Tibial nerve (tissue), 4 donors: ENCODE results near the gene GRM3. TPM values are rescaled to one million over a fixed set of nuclear protein-coding genes. Genes with fewer than 3 reads are reported as not detected.

Source experiments
- DNase-seq, 2 donors: peaks; one replicate each; pipeline ENCODE4 v3.0.0-alpha.2; 2019; ENCODE audit warnings: low spot score in 2 of 2
- H3K27ac ChIP-seq, 4 donors: fragments of 200-600 bp; sonication (generic) in 3 of 4; one replicate each; pipeline ENCODE4 v1.5.1; 2017 to 2019; ENCODE audit warnings: mild to moderate bottlenecking in 1 of 4
- H3K27me3 ChIP-seq, 2 donors: fragments of 200-600 bp; sonication (generic) in 1 of 2; one replicate each; pipeline versions ENCODE4 v1.5.1 to v1.6.0; 2017 to 2019
- H3K36me3 ChIP-seq, 3 donors: fragments of 200-600 bp; sonication (generic); one replicate each; pipeline ENCODE4 v1.5.1; 2018 to 2019
- H3K4me1 ChIP-seq, 4 donors: fragments of 200-600 bp; sonication (generic) in 3 of 4; one replicate each; pipeline ENCODE4 v1.5.1; 2017 to 2019
- H3K4me3 ChIP-seq, 4 donors: fragments of 200-600 bp; sonication (generic) in 3 of 4; one replicate each; pipeline ENCODE4 v1.5.1; 2017 to 2019; ENCODE audit warnings: mild to moderate bottlenecking in 1 of 4, moderate library complexity in 1 of 4
- H3K9me3 ChIP-seq, 4 donors: fragments of 200-600 bp; sonication (generic) in 3 of 4; one replicate each; pipeline ENCODE4 v1.5.1; 2017 to 2019
- EP300 ChIP-seq, 2 donors: sonication (generic); formaldehyde crosslinking; IDR thresholded peaks; one replicate each; pipeline ENCODE4 v1.6.1; 2017; ENCODE audit warnings: antibody characterized with exemption in 2 of 2, mild to moderate bottlenecking in 1 of 2
- POLR2A ChIP-seq, 2 donors: fragments of 450-650 bp; IDR thresholded peaks; one replicate each; pipeline ENCODE4 v1.6.1; 2017; ENCODE audit warnings: antibody characterized with exemption in 2 of 2, mild to moderate bottlenecking in 2 of 2, moderate library complexity in 2 of 2
- WGBS, 2 donors: methylation state at CpG; one replicate each; pipeline ENCODE4 v1.1.5; 2018; 5-methylcytosine and 5-hydroxymethylcytosine counted together
- total RNA-seq, 4 donors: library from RNA; depleted of rRNA; stranded (reverse); fragments of >200 nt; gene quantifications; one replicate each; pipeline ENCODE4 v1.1.0, GENCODE V29; 2016
- TF ChIP-seq, protein P1 (sequence below), 5 experiments: fragments of 200-600 bp in 3 of 5; fragments of 450-650 bp in 2 of 5; sonication (generic) in 3 of 5; IDR thresholded peaks; one replicate each; pipeline ENCODE4 v1.5.1; 2016 to 2019; ENCODE audit warnings: antibody characterized with exemption in 5 of 5, mild to moderate bottlenecking in 3 of 5, moderate library complexity in 2 of 5

GRM3 gene
- total RNA-seq, 4 donors from 2014 or later: not detected

DNA sequence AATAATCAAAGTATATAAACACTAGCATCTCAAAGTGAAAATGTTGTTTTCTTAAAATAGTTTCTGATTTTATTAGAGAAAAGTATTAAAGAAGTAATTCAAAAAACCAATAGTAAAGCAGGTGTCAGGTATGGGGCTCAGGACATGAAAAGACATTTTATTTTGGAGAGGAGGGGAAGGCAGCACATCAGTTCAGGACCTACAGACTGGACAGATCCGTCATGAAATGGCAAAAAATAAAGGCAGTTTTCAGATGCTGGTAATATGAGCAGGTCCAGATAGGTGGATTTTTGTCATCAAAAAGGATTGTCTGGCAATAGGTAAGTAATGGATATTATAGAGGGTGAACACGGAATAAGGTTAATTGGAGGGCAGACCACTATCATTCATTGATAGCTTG lies 49.0 kb downstream of the GRM3 start:
- Histone ChIP-seq H3K27ac (no peak overlapping the region), H3K4me1 (no peaks in the 10 kb centered on the region), H3K27me3 (no peaks in the 10 kb centered on the region), H3K4me3 (no peak overlapping the region), H3K9me3 (no peaks in the 10 kb centered on the region), H3K36me3 (no peaks in the 10 kb centered on the region)
- DNase-seq: no peak
- TF ChIP-seq, protein P1, sequence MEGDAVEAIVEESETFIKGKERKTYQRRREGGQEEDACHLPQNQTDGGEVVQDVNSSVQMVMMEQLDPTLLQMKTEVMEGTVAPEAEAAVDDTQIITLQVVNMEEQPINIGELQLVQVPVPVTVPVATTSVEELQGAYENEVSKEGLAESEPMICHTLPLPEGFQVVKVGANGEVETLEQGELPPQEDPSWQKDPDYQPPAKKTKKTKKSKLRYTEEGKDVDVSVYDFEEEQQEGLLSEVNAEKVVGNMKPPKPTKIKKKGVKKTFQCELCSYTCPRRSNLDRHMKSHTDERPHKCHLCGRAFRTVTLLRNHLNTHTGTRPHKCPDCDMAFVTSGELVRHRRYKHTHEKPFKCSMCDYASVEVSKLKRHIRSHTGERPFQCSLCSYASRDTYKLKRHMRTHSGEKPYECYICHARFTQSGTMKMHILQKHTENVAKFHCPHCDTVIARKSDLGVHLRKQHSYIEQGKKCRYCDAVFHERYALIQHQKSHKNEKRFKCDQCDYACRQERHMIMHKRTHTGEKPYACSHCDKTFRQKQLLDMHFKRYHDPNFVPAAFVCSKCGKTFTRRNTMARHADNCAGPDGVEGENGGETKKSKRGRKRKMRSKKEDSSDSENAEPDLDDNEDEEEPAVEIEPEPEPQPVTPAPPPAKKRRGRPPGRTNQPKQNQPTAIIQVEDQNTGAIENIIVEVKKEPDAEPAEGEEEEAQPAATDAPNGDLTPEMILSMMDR (IDR thresholded peaks at IDR 0.05): no peak
- TF ChIP-seq POLR2A (IDR thresholded peaks at IDR 0.05) (no peak), EP300 (IDR thresholded peaks at IDR 0.05) (no peak)
- WGBS, 2 donors: 71 to 79% methylated on average over 2 of the region's 2 CpGs

DNA sequence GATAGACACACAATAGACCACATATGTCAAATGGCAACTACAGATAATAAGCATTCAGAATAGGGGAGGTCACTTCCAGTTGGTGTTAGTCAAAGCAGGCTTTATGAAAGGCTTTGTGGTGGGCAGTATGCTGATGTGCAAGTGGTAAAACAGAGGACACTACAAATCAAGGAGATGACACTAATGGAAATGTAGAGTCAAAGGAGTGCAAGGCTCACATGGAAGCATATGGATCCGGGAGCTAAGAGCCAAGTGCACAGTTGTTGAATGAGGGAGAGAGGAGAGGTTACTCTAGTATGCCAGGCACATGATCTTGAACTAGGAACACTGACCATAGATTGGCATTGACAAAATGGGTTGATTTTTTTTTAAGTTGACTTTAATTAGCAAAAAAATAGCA lies 62.7 kb downstream of the GRM3 start:
- no peaks in the 10 kb centered on the region for H3K36me3 ChIP-seq
- no peaks in the 10 kb centered on the region for H3K27me3 ChIP-seq
- no peak overlapping the region for H3K4me3 ChIP-seq
- no peaks in the 10 kb centered on the region for H3K4me1 ChIP-seq
- H3K27ac ChIP-seq: no peak overlapping the region
- no peak for TF ChIP-seq POLR2A (IDR thresholded peaks at IDR 0.05)
- no peak for TF ChIP-seq EP300 (IDR thresholded peaks at IDR 0.05)
- TF ChIP-seq, protein P1 (IDR thresholded peaks at IDR 0.05): no peak
- no peaks in the 10 kb centered on the region for H3K9me3 ChIP-seq
- no peak for DNase-seq
- WGBS, 2 donors: 61 to 64% methylated on average over 1 of the region's 1 CpG

DNA sequence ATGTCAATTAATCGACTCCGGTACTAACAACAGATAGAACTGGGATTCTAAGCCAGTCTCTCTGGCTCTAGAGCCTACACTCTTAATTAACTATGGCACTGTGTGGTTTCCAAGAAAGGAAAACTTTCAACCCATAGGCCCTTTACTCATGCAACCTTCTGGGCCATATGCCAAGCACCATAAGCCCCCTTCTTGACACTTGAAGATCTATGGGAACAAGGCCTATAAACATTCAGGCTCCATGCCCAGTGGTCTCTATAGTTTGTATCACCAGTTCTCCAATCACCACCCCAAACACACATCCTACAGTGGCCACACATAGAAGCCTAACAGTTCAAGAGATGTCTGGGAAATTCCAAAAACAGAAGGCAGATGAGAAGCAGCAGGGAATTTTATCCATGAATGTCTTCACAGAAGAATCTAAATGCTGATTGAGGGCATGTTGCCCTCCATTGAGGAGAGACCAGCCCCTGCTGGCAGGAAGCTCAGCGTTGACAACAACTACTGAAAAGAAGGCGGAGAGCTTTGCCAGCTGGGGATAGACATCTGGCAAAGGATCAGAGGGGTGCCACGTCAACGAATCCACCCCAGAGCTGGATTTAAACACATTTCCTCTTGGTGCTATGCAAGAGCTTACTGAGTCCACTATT lies 64.4 kb downstream of the GRM3 start:
- no peaks in the 10 kb centered on the region for H3K27me3 ChIP-seq
- no peak for DNase-seq
- H3K36me3 ChIP-seq: no peaks in the 10 kb centered on the region
- no peak overlapping the region for H3K27ac ChIP-seq
- 56 to 60% methylated on average over 6 of the region's 6 CpGs for WGBS, 2 donors
- H3K9me3 ChIP-seq: no peaks in the 10 kb centered on the region
- no peaks in the 10 kb centered on the region for H3K4me1 ChIP-seq
- H3K4me3 ChIP-seq: no peak overlapping the region
- TF ChIP-seq POLR2A (IDR thresholded peaks at IDR 0.05) (no peak), EP300 (IDR thresholded peaks at IDR 0.05) (no peak)
- TF ChIP-seq, protein P1 (IDR thresholded peaks at IDR 0.05): no peak

DNA sequence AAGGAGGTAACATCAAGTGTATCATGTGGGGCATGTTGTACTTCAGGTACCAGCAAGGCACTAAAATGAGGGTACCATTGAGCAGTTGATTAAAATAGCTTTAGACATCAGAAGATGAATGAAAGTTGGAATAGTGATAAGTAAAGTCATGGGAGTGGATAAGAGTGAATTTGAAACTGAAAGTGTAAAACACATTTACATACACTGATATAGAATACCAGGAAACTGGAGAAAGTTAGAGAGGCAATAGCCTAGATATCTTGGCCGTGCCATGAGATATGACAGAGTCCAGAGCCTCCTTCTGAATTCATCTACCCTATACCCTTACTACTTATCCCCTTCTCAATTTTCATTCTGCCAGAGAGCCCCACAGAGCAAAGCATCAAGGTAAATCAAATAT lies 76.6 kb downstream of the GRM3 start:
- no peaks in the 10 kb centered on the region for H3K27me3 ChIP-seq
- DNase-seq: no peak
- H3K4me1 ChIP-seq: no peaks in the 10 kb centered on the region
- no peaks in the 10 kb centered on the region for H3K9me3 ChIP-seq
- 91 to 100% methylated on average over 1 of the region's 1 CpG for WGBS, 2 donors
- H3K36me3 ChIP-seq: no peaks in the 10 kb centered on the region
- no peak for TF ChIP-seq POLR2A (IDR thresholded peaks at IDR 0.05)
- TF ChIP-seq, protein P1 (IDR thresholded peaks at IDR 0.05): no peak
- TF ChIP-seq EP300 (IDR thresholded peaks at IDR 0.05): no peak
- no peak overlapping the region for H3K27ac ChIP-seq
- no peak overlapping the region for H3K4me3 ChIP-seq

DNA sequence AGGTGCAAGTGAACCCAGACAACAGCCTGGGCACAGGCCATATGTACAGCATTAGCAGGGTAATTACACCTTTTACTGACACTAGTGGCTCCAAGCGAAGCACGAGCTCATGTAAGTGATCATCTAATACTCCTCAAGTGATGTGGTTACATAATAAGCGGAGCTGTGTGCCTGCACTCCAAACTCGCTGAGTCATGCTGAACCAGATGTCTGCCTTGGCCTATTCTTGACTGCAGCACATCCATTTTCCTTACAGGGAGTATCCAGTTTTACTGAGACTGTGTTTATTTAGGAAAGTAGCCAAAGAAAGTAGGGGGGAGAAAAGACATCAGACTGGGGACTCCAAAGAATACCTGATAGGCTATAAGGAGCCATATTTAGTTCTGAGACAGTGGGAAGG lies 90.1 kb downstream of the GRM3 start:
- Histone ChIP-seq H3K27ac (no peak overlapping the region), H3K4me1 (no peaks in the 10 kb centered on the region), H3K27me3 (no peaks in the 10 kb centered on the region), H3K9me3 (no peaks in the 10 kb centered on the region), H3K4me3 (no peak overlapping the region), H3K36me3 (no peaks in the 10 kb centered on the region)
- DNase-seq: no peak
- 90 to 95% methylated on average over 4 of the region's 4 CpGs for WGBS, 2 donors
- no peak for TF ChIP-seq POLR2A (IDR thresholded peaks at IDR 0.05)
- no peak for TF ChIP-seq EP300 (IDR thresholded peaks at IDR 0.05)
- TF ChIP-seq, protein P1 (IDR thresholded peaks at IDR 0.05): no peak
